CD8-positive, alpha-beta memory T cell (primary cell): ENCODE data around the gene RBM47. TPM values are rescaled to one million over a fixed set of nuclear protein-coding genes. Genes with fewer than 3 reads are reported as not detected.

Source experiments
- CTCF ChIA-PET: fragments of 350-600 bp; sonication (Branson Sonifier 250); formaldehyde crosslinking; loops from one replicate; lab custom pipeline; 2021; ENCODE audit warnings: antibody characterized with exemption; lab: Charles Lee
- POLR2A ChIA-PET: fragments of 350-600 bp; sonication (Branson Sonifier 250); formaldehyde crosslinking; loops from one replicate; lab custom pipeline; 2021; ENCODE audit warnings: antibody characterized with exemption; lab: Charles Lee
- DNase-seq, 5 donors: peaks; one replicate each; pipeline versions ENCODE4 v3.0.0 to v3.0.0-alpha.2; 2020 to 2022; ENCODE audit warnings: mixed read lengths in 1 of 5
- H3K27ac ChIP-seq: one replicate; pipeline ENCODE4 v1.7.0; 2013; ENCODE audit warnings: low read depth, mild to moderate bottlenecking, low read length, moderate library complexity
- H3K27me3 ChIP-seq: 2 replicates; pipeline ENCODE4 v1.7.0; 2013; ENCODE audit warnings: low read length, mild to moderate bottlenecking; ENCODE audit not compliant: insufficient read depth, poor library complexity, severe bottlenecking
- H3K36me3 ChIP-seq: 2 replicates; pipeline ENCODE4 v1.7.0; 2013; ENCODE audit warnings: mild to moderate bottlenecking, low read length, moderate library complexity; ENCODE audit not compliant: insufficient read depth
- H3K4me1 ChIP-seq: 2 replicates; pipeline ENCODE4 v1.7.0; 2013; ENCODE audit warnings: mild to moderate bottlenecking, low read length, moderate library complexity; ENCODE audit not compliant: insufficient read depth
- H3K4me3 ChIP-seq: 2 replicates; pipeline ENCODE4 v1.7.0; 2013; ENCODE audit warnings: mild to moderate bottlenecking, low read length
- H3K9me3 ChIP-seq: 2 replicates; pipeline ENCODE4 v1.7.0; 2013; ENCODE audit warnings: mild to moderate bottlenecking, low read length
- H3K27ac Mint-ChIP-seq, 8 donors: one replicate each; pipeline ENCODE4 v1.8.0; 2020 to 2021; ENCODE audit warnings: mixed read lengths in 8 of 8, mild to moderate bottlenecking in 6 of 8, inconsistent platforms in 3 of 8, moderate library complexity in 3 of 8
- H3K27me3 Mint-ChIP-seq, 2 donors: one replicate each; pipeline ENCODE4 v1.8.0; 2020 to 2021; ENCODE audit warnings: mixed read lengths in 2 of 2, mild to moderate bottlenecking in 1 of 2, moderate library complexity in 1 of 2
- H3K36me3 Mint-ChIP-seq, 3 donors: one replicate each; pipeline ENCODE4 v1.8.0; 2020 to 2021; ENCODE audit warnings: mixed read lengths in 3 of 3, inconsistent platforms in 1 of 3, mild to moderate bottlenecking in 1 of 3
- H3K4me1 Mint-ChIP-seq, 3 donors: one replicate each; pipeline ENCODE4 v1.8.0; 2020 to 2021; ENCODE audit warnings: mixed read lengths in 3 of 3, inconsistent platforms in 1 of 3, mild to moderate bottlenecking in 1 of 3
- H3K4me3 Mint-ChIP-seq, 7 donors: one replicate each; pipeline ENCODE4 v1.8.0; 2020 to 2021; ENCODE audit warnings: mixed read lengths in 7 of 7, mild to moderate bottlenecking in 6 of 7, moderate library complexity in 4 of 7, inconsistent platforms in 2 of 7
- H3K9me3 Mint-ChIP-seq, 5 donors: one replicate each; pipeline ENCODE4 v1.8.0; 2020 to 2022; ENCODE audit warnings: mixed read lengths in 5 of 5, mild to moderate bottlenecking in 3 of 5, moderate library complexity in 2 of 5, inconsistent platforms in 1 of 5
- polyA plus RNA-seq: library from polyadenylated mRNA; unstranded; fragments of 300-500 nt; fragmentation: Illumina TruSeq; gene quantifications from one replicate; pipeline ENCODE4 v1.2.3, GENCODE V29; 2021
- total RNA-seq, 2 experiments: library from RNA; stranded (reverse); gene quantifications; one replicate each; pipeline ENCODE4 v1.2.3, GENCODE V29; 2021

The RBM47 gene
- total and polyA plus RNA-seq, 3 experiments from 2014 or later, result 1.1 to 1.4 TPM; not detected in 1

GRCh38 chr4:40480291-40480690 lies 149.4 kb downstream of the RBM47 start:
- Histone ChIP-seq H3K36me3 (no peaks in the 10 kb centered on the region), H3K4me1 (no peaks in the 10 kb centered on the region), H3K4me3 (no peak overlapping the region), H3K9me3 (no peaks in the 10 kb centered on the region), H3K27ac (no peak overlapping the region), H3K27me3 (no peaks in the 10 kb centered on the region)
- no peak for DNase-seq
- ChIA-PET CTCF (no interaction called here), POLR2A (no interaction called here)
- Mint-ChIP-seq H3K36me3 (peaks cover 0 to 1% (median 0%) of the 10 kb centered on the region in 3 donors), H3K27ac (no peak overlapping the region), H3K27me3 (peaks cover 9 to 40% of the 10 kb centered on the region in 2 donors), H3K9me3 (no peaks in the 10 kb centered on the region), H3K4me3 (no peak overlapping the region), H3K4me1 (peaks cover 0 to 5% (median 0%) of the 10 kb centered on the region in 3 donors)

DNA sequence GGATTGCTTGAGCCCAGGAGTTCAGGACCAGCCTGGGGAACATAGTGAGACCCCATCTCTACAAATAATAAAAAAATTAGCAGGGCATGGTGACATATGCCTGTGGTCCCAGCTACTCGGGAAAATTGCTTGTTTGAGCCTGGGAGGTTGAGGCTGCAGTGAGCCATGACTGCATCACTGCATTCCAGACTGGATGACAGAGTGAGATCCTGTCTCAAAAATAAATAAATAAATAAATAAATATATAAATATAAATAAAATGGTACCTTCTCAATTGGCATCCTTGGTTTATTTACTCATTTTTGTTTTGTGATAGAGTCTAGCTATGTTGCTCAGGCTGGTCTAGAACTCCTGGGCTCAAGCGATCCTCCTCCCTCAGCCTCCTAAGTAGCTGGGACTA lies 150.3 kb downstream of the RBM47 start:
- Histone ChIP-seq H3K36me3 (no peaks in the 10 kb centered on the region), H3K4me3 (no peak overlapping the region), H3K27me3 (no peaks in the 10 kb centered on the region), H3K4me1 (no peaks in the 10 kb centered on the region), H3K9me3 (no peaks in the 10 kb centered on the region), H3K27ac (no peak overlapping the region)
- H3K4me1 Mint-ChIP-seq, result peaks cover 2 to 11% (median 4%) of the 10 kb centered on the region in 3 donors
- no peaks in the 10 kb centered on the region for H3K9me3 Mint-ChIP-seq
- H3K36me3 Mint-ChIP-seq, result peaks cover 0 to 1% (median 0%) of the 10 kb centered on the region in 3 donors
- ChIA-PET POLR2A (interaction anchor here (0.7 kb wide), 1 partner anchor 45 kb away, joined by 7 read pairs; no protein-coding TSS in a partner anchor), CTCF (no interaction called here)
- no peak overlapping the region for H3K4me3 Mint-ChIP-seq
- H3K27ac Mint-ChIP-seq, result no peak overlapping the region
- DNase-seq, result no peak
- peaks cover 9 to 31% of the 10 kb centered on the region in 2 donors for H3K27me3 Mint-ChIP-seq

- Mint-ChIP-seq H3K27ac (no peak overlapping the region), H3K27me3 (peaks cover 0 to 12% of the 10 kb centered on the region in 2 donors), H3K9me3 (no peaks in the 10 kb centered on the region), H3K4me3 (no peak overlapping the region), H3K4me1 (peaks cover 2 to 11% (median 4%) of the 10 kb centered on the region in 3 donors), H3K36me3 (peaks cover 0 to 1% (median 0%) of the 10 kb centered on the region in 3 donors)
- no peaks in the 10 kb centered on the region for H3K36me3 ChIP-seq
- ChIA-PET CTCF (no interaction called here), POLR2A (no interaction called here)
- no peaks in the 10 kb centered on the region for H3K27me3 ChIP-seq
- no peaks in the 10 kb centered on the region for H3K4me1 ChIP-seq
- no peak overlapping the region for H3K4me3 ChIP-seq
- no peak overlapping the region for H3K27ac ChIP-seq
- DNase-seq, result no peak
- no peaks in the 10 kb centered on the region for H3K9me3 ChIP-seq
Measured at GRCh38 chr4:40475609-40476008, 154.1 kb downstream of the RBM47 start.

GRCh38 chr4:40473578-40474388 lies 155.9 kb downstream of the RBM47 start:
- H3K36me3 ChIP-seq, result no peaks in the 10 kb centered on the region
- no peaks in the 10 kb centered on the region for H3K4me1 ChIP-seq
- H3K27ac ChIP-seq, result no peak overlapping the region
- no peak overlapping the region for H3K4me3 ChIP-seq
- Mint-ChIP-seq H3K27me3 (peaks cover 0 to 4% of the 10 kb centered on the region in 2 donors), H3K36me3 (peaks cover 0 to 1% (median 0%) of the 10 kb centered on the region in 3 donors), H3K9me3 (no peaks in the 10 kb centered on the region), H3K4me3 (no peak overlapping the region), H3K4me1 (peaks cover 2 to 11% (median 4%) of the 10 kb centered on the region in 3 donors), H3K27ac (no peak overlapping the region)
- no peaks in the 10 kb centered on the region for H3K9me3 ChIP-seq
- no peak for DNase-seq
- no peaks in the 10 kb centered on the region for H3K27me3 ChIP-seq
- ChIA-PET CTCF (no interaction called here), POLR2A (no interaction called here)

- Mint-ChIP-seq H3K9me3 (no peaks in the 10 kb centered on the region), H3K27me3 (peaks cover 0 to 4% of the 10 kb centered on the region in 2 donors), H3K4me3 (no peak overlapping the region), H3K36me3 (no peaks in the 10 kb centered on the region), H3K27ac (no peak overlapping the region), H3K4me1 (peaks cover 2 to 11% (median 4%) of the 10 kb centered on the region in 3 donors)
- DNase-seq, result no peak
- Histone ChIP-seq H3K4me1 (no peaks in the 10 kb centered on the region), H3K27me3 (no peaks in the 10 kb centered on the region), H3K4me3 (no peak overlapping the region), H3K36me3 (no peaks in the 10 kb centered on the region), H3K27ac (no peak overlapping the region), H3K9me3 (no peaks in the 10 kb centered on the region)
- POLR2A ChIA-PET, result no interaction called here
- CTCF ChIA-PET, result no interaction called here
Measured at GRCh38 chr4:40471923-40472322, 157.7 kb downstream of the RBM47 start.

DNA sequence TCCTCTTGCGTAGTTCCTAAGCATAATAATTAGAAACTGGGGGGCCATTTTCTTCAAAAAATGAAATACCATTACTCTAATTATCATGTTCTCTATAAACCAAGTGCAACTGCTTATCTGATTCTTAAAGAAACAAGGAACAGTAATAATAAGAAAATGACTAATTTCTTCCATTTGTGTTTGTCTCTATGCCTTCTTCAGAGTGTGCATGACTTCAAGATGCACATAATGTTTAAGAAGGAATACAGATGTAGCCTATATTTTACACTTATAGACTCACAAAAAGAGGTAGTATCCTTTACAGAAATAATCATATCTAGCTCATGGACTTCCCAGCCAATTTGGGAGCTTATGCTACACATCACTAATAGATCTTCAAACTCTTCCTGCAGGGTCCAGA lies 162.9 kb downstream of the RBM47 start:
- H3K4me1 ChIP-seq, result no peaks in the 10 kb centered on the region
- H3K4me3 Mint-ChIP-seq, result no peak overlapping the region
- peaks cover 4 to 14% of the 10 kb centered on the region in 2 donors for H3K27me3 Mint-ChIP-seq
- H3K27ac Mint-ChIP-seq, result no peak overlapping the region
- H3K4me1 Mint-ChIP-seq, result no peaks in the 10 kb centered on the region
- H3K27me3 ChIP-seq, result no peaks in the 10 kb centered on the region
- H3K36me3 Mint-ChIP-seq, result no peaks in the 10 kb centered on the region
- no peak for DNase-seq
- POLR2A ChIA-PET, result no interaction called here
- H3K27ac ChIP-seq, result no peak overlapping the region
- no peaks in the 10 kb centered on the region for H3K9me3 Mint-ChIP-seq
- H3K4me3 ChIP-seq, result no peak overlapping the region
- no peaks in the 10 kb centered on the region for H3K36me3 ChIP-seq
- CTCF ChIA-PET, result no interaction called here
- no peaks in the 10 kb centered on the region for H3K9me3 ChIP-seq

DNA sequence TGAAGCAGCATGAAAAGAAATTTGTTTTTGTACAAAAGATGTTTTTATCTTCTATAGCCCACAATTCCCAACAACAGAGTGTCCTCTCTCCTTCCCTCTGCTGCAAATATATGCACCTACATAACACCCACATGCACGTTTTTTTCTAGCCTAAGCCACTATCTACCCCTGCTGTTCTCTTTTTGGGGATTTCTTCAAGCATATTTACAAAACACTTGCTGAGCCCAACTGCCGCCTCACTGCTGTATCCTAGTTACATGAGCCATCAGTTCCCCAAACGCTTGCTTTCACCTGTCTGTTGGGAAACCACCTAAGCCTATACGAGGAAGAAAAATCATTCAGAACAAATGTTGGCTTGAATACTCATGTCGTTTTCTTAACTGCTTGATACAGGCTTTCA lies 167.3 kb downstream of the RBM47 start:
- Histone ChIP-seq H3K27me3 (no peaks in the 10 kb centered on the region), H3K9me3 (no peaks in the 10 kb centered on the region), H3K36me3 (no peaks in the 10 kb centered on the region), H3K4me3 (no peak overlapping the region), H3K27ac (no peak overlapping the region), H3K4me1 (no peaks in the 10 kb centered on the region)
- no peak for DNase-seq
- Mint-ChIP-seq H3K9me3 (no peaks in the 10 kb centered on the region), H3K4me1 (no peaks in the 10 kb centered on the region), H3K27me3 (peaks cover 4 to 19% of the 10 kb centered on the region in 2 donors), H3K4me3 (no peak overlapping the region), H3K36me3 (no peaks in the 10 kb centered on the region), H3K27ac (no peak overlapping the region)
- CTCF ChIA-PET, result no interaction called here
- POLR2A ChIA-PET, result no interaction called here

DNA sequence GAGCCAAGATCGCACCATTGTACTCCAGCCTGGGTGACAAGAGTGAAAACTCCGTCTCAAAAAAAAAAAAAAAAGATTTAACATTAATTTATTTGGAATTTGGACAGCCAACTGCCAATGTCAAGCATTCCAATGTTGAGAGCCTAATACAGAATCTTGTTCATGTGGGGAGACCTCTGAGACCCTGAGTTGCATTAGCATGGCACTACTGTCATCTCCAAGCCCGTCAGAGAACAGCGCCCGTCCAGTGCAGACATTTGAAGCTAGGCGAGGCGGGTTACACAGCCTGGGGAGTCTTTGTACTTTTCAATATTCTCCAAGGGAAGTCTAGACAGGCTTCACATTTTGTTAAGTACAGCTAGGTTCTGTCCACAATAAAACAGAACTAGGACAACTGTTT lies 167.8 kb downstream of the RBM47 start:
- DNase-seq, result no peak
- no peaks in the 10 kb centered on the region for H3K9me3 ChIP-seq
- POLR2A ChIA-PET, result no interaction called here
- CTCF ChIA-PET, result no interaction called here
- no peak overlapping the region for H3K4me3 ChIP-seq
- no peak overlapping the region for H3K4me3 Mint-ChIP-seq
- H3K27me3 Mint-ChIP-seq, result peaks cover 4 to 19% of the 10 kb centered on the region in 2 donors
- no peaks in the 10 kb centered on the region for H3K36me3 ChIP-seq
- H3K27ac Mint-ChIP-seq, result no peak overlapping the region
- no peaks in the 10 kb centered on the region for H3K4me1 Mint-ChIP-seq
- H3K27ac ChIP-seq, result no peak overlapping the region
- no peaks in the 10 kb centered on the region for H3K4me1 ChIP-seq
- no peaks in the 10 kb centered on the region for H3K36me3 Mint-ChIP-seq
- H3K27me3 ChIP-seq, result no peaks in the 10 kb centered on the region
- H3K9me3 Mint-ChIP-seq, result no peaks in the 10 kb centered on the region
